Heart left ventricle (tissue), 16 donors: ENCODE measurements around the gene CACNB2. TPM values are rescaled to one million over a fixed set of nuclear protein-coding genes. Genes with fewer than 3 reads are reported as not detected.
A peak's percentile ranks its signal among the peaks of the same experiment; 100 is the strongest.

Source experiments
- ATAC-seq, 4 donors: fragments of 200-7000 bp; cut with Tn5 transposase; one replicate each; pipeline ENCODE4 v1.9.1; 2020 to 2022; ENCODE audit warnings: moderate library complexity in 4 of 4, mild to moderate bottlenecking in 3 of 4, moderate number of reproducible peaks in 1 of 4
- DNase-seq, 5 donors: peaks; one replicate each; pipeline ENCODE4 v3.0.0-alpha.2; 2020
- H3K27ac ChIP-seq, 12 donors: fragments of 200-600 bp; sonication (generic) in 4 of 12; one replicate each; pipeline versions ENCODE4 v1.5.0 to v1.8.0; 2016 to 2022; ENCODE audit warnings: mild to moderate bottlenecking in 2 of 12
- H3K27me3 ChIP-seq, 9 donors: fragments of 200-600 bp; sonication (generic) in 2 of 9; one replicate each; pipeline versions ENCODE4 v1.5.1 to v1.8.0; 2016 to 2022; ENCODE audit warnings: mild to moderate bottlenecking in 3 of 9
- H3K36me3 ChIP-seq, 9 donors: fragments of 200-600 bp; sonication (generic) in 2 of 9; one replicate each; pipeline versions ENCODE4 v1.5.0 to v1.8.0; 2018 to 2022; ENCODE audit warnings: mild to moderate bottlenecking in 2 of 9
- H3K4me1 ChIP-seq, 12 donors: fragments of 200-600 bp; sonication (generic) in 4 of 12; one replicate each; pipeline versions ENCODE4 v1.5.0 to v1.8.0; 2016 to 2022; ENCODE audit warnings: mild to moderate bottlenecking in 3 of 12
- H3K4me3 ChIP-seq, 12 donors: fragments of 200-600 bp; sonication (generic) in 4 of 12; one replicate each; pipeline versions ENCODE4 v1.5.0 to v1.8.0; 2017 to 2022; ENCODE audit warnings: mild to moderate bottlenecking in 9 of 12, moderate library complexity in 4 of 12
- H3K9me3 ChIP-seq, 12 donors: fragments of 200-600 bp; sonication (generic) in 4 of 12; one replicate each; pipeline versions ENCODE4 v1.5.0 to v1.8.0; 2016 to 2022; ENCODE audit warnings: mild to moderate bottlenecking in 1 of 12
- CTCF ChIP-seq, 12 donors: fragments of 200-600 bp; sonication (generic) in 4 of 12; IDR thresholded peaks; one replicate each; pipeline versions ENCODE4 v1.5.0 to v1.8.0; 2018 to 2022; ENCODE audit warnings: antibody characterized with exemption in 12 of 12, mild to moderate bottlenecking in 5 of 12
- POLR2A ChIP-seq, 2 donors: fragments of 450-650 bp; IDR thresholded peaks; one replicate each; pipeline ENCODE4 v1.6.1; 2017; ENCODE audit warnings: antibody characterized with exemption in 2 of 2, mild to moderate bottlenecking in 2 of 2, moderate library complexity in 2 of 2
- WGBS, 4 donors: extraction: QIAGEN DNeasy Blood & Tissue Kit in 2 of 4; methylation state at CpG; one replicate each; pipeline versions ENCODE4 v1.1.5 to v1.1.7; 2013 to 2018; 5-methylcytosine and 5-hydroxymethylcytosine counted together
- intact Hi-C, 10 donors: fragments of 100-400 bp; cut with DNase I; formaldehyde crosslinking; loops; one replicate each; pipeline versions ENCODE4 v1.11.1 to v1.14.2; 2022
- polyA plus RNA-seq, 2 donors: library from polyadenylated mRNA; stranded (reverse); fragments of 200-250 nt; gene quantifications; one replicate each; pipeline ENCODE4 v1.2.3, GENCODE V29; 2013
- total RNA-seq, 9 donors: library from RNA; depleted of rRNA in 2 of 9; stranded (reverse); fragments of >200 nt in 2 of 9; fragmentation: NEBNext Ultra II Directional in 3 of 9; extraction: Animal tissue kit (Norgen Biotek cat#: 25700) in 3 of 9; gene quantifications; one replicate each; pipeline versions ENCODE4 v1.1.0 to v1.2.4, GENCODE V29; 2016 to 2023
- donor health status: ischemic (EF 13 %, LVEDD 7.1; RV severe dilation, severe dysfunction).
- donor health status: healthy with polysubstance abuse.
- donor health status: DM: no; HTN: yes; CAD: no.
- donor health status: DM: no; HTN: no; CAD: no.
- donor health status: ischemic (EF 25% LVEDD 6.9; RV normal size, moderate dysfunction).
- donor health status: ischemic (EF 25% LVEDD 5.7; RV mildly dilated, moderate dysfunction).
- donor health status: healthy.
- donor health status: DM: yes; HTN: yes; CAD: no.
- donor health status: ischemic (EF 35%, LVEDD 5.7; RV mildly dilated, moderate dysfunction).
- donor health status: nonischemic (EF 11% LVEDD 7.7; RV severe dilation, severe dysfunction).
- donor health status: DM: yes; HTN: yes; CAD: no.
- donor health status: PGD.
- donor health status: ischemic (EF 29% LVEDD 5.4; RV normal size, mild dysfunction).
- donor health status: nonischemic (EF 23%, LVEDD 6.1; RV moderate dilation, normal function).

Gene CACNB2
- total and polyA plus RNA-seq, 11 donors = 11.4 to 63.2 (median 33.2) TPM

- WGBS, 4 donors = 68 to 70% (median 70%) methylated on average over 10 of the region's 10 CpGs
- intact Hi-C loops = loop anchor here in 9 of 10 donors (5.0 to 10.0 kb wide), 6 partner anchors 190 to 500 kb away; no protein-coding TSS in a partner anchor
- ATAC-seq = no peak
- no peak overlapping the region for H3K27ac ChIP-seq
- no peaks in the 10 kb centered on the region for H3K36me3 ChIP-seq
- H3K27me3 ChIP-seq = no peaks in the 10 kb centered on the region
- peak in 4 of 5 donors; percentile 36 to 59 (median 42) for DNase-seq
- H3K9me3 ChIP-seq = no peaks in the 10 kb centered on the region
- TF ChIP-seq POLR2A (IDR thresholded peaks at IDR 0.05) (no peak), CTCF (IDR thresholded peaks at IDR 0.05) (peak; percentile 51 to 76 (median 66))
- no peaks in the 10 kb centered on the region for H3K4me1 ChIP-seq
- no peak overlapping the region for H3K4me3 ChIP-seq
Observed at GRCh38 chr10:18104223-18104872, 35.9 kb upstream of the CACNB2 start.

- H3K27ac ChIP-seq = no peak overlapping the region
- ATAC-seq (no peak), DNase-seq (no peak)
- no peaks in the 10 kb centered on the region for H3K4me1 ChIP-seq
- intact Hi-C loops = loop anchor here in 6 of 10 donors (10.0 kb wide), 4 partner anchors 195 to 505 kb away; no protein-coding TSS in a partner anchor
- 85 to 89% (median 87%) methylated on average over 6 of the region's 6 CpGs for WGBS, 4 donors
- no peak overlapping the region for H3K4me3 ChIP-seq
- TF ChIP-seq CTCF (IDR thresholded peaks at IDR 0.05) (no peak), POLR2A (IDR thresholded peaks at IDR 0.05) (no peak)
- no peaks in the 10 kb centered on the region for H3K9me3 ChIP-seq
- H3K27me3 ChIP-seq = no peaks in the 10 kb centered on the region
- H3K36me3 ChIP-seq = no peaks in the 10 kb centered on the region
Observed at GRCh38 chr10:18109341-18109870, 30.8 kb upstream of the CACNB2 start.

GRCh38 chr10:18113881-18114280 lies 26.3 kb upstream of the CACNB2 start:
- DNase-seq (no peak), ATAC-seq (no peak)
- H3K9me3 ChIP-seq = peaks cover 0 to 8% (median 0%) of the 10 kb centered on the region in 12 donors
- H3K4me1 ChIP-seq = no peaks in the 10 kb centered on the region
- intact Hi-C loops = no loop called here
- TF ChIP-seq CTCF (IDR thresholded peaks at IDR 0.05) = no peak
- TF ChIP-seq POLR2A (IDR thresholded peaks at IDR 0.05) = no peak
- no peaks in the 10 kb centered on the region for H3K36me3 ChIP-seq
- H3K27ac ChIP-seq = no peak overlapping the region
- H3K27me3 ChIP-seq = no peaks in the 10 kb centered on the region
- WGBS, 4 donors = 76 to 93% (median 91%) methylated on average over 1 of the region's 1 CpG
- no peak overlapping the region for H3K4me3 ChIP-seq

- no peak for ATAC-seq
- TF ChIP-seq CTCF (IDR thresholded peaks at IDR 0.05) (no peak), POLR2A (IDR thresholded peaks at IDR 0.05) (no peak)
- DNase-seq = no peak
- H3K4me1 ChIP-seq = no peaks in the 10 kb centered on the region
- H3K9me3 ChIP-seq = peaks cover 0 to 8% (median 0%) of the 10 kb centered on the region in 12 donors
- H3K27ac ChIP-seq = no peak overlapping the region
- H3K27me3 ChIP-seq = no peaks in the 10 kb centered on the region
- WGBS, 4 donors = 88 to 92% (median 89%) methylated on average over 2 of the region's 2 CpGs
- no peaks in the 10 kb centered on the region for H3K36me3 ChIP-seq
- H3K4me3 ChIP-seq = no peak overlapping the region
- intact Hi-C loops = no loop called here
Observed at GRCh38 chr10:18117276-18117675, 22.9 kb upstream of the CACNB2 start.
